Measurements from ENCODE around the gene FTO.

Gene FTO

DNA sequence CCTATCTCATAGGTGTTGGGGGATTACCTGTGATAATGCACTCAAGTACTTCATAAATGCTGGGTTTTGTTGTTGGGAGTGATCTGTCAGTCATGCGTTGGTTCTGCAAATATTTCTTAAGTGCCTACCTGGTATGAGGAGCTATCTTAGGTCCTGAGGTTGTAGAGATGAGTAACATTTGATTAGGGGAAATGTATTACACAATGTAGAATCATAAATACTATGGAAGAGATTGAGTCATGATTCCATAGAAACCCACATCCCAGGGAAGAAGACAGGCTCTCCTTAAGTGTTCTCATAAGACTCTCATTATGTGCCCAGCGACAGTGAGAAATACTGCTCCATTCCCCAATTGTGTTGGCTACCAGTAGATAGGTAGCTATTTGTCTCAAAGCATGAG is 240.1 kb downstream of the FTO start:
- no peak overlapping the region for H3K4me3 ChIP-seq (ENCODE audit: low read depth, low read length)
- no peak for DNase-seq (ENCODE audit: low read depth)
- TF ChIP-seq, protein P1, sequence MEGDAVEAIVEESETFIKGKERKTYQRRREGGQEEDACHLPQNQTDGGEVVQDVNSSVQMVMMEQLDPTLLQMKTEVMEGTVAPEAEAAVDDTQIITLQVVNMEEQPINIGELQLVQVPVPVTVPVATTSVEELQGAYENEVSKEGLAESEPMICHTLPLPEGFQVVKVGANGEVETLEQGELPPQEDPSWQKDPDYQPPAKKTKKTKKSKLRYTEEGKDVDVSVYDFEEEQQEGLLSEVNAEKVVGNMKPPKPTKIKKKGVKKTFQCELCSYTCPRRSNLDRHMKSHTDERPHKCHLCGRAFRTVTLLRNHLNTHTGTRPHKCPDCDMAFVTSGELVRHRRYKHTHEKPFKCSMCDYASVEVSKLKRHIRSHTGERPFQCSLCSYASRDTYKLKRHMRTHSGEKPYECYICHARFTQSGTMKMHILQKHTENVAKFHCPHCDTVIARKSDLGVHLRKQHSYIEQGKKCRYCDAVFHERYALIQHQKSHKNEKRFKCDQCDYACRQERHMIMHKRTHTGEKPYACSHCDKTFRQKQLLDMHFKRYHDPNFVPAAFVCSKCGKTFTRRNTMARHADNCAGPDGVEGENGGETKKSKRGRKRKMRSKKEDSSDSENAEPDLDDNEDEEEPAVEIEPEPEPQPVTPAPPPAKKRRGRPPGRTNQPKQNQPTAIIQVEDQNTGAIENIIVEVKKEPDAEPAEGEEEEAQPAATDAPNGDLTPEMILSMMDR (conservative IDR thresholded peaks at IDR 0.05; ENCODE audit: low read depth, low read length), result no peak

DNA sequence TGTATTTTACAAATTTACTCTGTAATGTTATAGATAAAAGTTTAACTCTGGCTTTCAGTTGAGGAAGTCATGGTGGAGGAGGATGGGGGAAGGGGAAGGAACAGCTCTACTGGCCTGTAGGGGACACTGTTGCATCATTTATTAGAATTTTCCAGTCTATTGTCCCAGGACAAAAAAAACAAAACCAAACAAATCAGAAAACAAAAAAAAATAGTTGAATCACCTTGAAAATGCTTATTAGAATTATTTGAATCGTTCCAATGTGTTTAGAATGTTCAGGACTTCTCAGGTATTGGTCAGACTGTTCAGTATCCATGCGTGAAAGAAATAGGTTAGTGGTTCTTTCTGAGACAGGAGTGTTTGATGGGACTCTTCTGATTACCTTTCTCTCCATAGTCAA is 242.0 kb downstream of the FTO start:
- peak; percentile 83 for DNase-seq (ENCODE audit: low read depth)
- no peak overlapping the region for H3K4me3 ChIP-seq (ENCODE audit: low read depth, low read length)
- TF ChIP-seq, protein P1 (conservative IDR thresholded peaks at IDR 0.05; ENCODE audit: low read depth, low read length), result peak; percentile 92

DNA sequence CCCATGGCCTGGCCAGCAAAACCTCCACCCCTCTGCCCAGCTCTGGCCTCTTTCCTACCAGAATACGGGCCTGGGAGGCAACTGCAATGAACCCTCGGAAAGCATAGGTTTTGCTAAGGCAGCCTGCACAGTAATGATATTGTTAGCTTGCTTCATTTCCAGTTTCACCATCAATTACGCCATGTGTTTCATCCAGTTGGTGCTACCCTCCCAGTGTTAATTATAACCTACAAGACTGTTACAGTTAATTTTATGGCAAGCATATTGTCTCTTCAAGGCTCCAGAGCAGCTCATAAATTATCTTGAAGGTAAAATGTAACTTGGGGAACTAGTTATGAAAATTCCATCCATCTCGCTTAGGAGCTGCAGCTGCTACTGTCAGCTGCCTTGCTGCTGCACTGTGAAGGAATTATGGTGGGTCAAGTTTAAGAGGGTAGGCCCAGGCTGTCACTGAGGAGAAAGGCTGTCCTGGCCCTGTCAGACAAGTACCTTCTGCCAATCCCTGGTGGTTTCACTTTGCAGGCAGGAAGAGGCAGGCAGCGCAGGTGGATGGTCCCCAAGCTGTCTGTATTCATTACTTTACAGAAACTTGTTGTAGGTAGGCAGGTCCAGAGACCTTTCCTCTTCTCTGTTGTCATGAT is 242.9 kb downstream of the FTO start:
- no peak overlapping the region for H3K4me3 ChIP-seq (ENCODE audit: low read depth, low read length)
- TF ChIP-seq, protein P1 (conservative IDR thresholded peaks at IDR 0.05; ENCODE audit: low read depth, low read length), result no peak
- DNase-seq (ENCODE audit: low read depth), result no peak

DNA sequence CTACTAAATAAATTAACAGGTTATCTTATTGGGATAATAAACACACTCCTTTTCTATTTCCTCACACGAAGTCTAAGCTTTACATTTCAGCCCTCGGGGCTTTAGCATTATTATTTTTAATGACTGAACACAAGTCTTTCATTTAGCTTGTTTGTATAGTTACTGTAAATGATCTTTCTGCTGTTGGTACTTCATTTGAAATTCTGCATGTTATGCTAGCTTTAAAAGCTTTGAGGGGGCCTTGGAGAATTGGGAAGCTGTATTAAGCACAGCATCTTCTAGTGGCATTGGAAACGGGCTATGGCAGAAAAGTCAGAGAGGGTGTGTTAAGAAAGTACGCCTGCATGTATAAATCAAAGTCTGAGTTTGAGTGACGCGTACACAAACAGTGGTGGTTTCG is 243.7 kb downstream of the FTO start:
- DNase-seq (ENCODE audit: low read depth), result no peak
- TF ChIP-seq, protein P1 (conservative IDR thresholded peaks at IDR 0.05; ENCODE audit: low read depth, low read length), result no peak
- H3K4me3 ChIP-seq (ENCODE audit: low read depth, low read length), result no peak overlapping the region

DNA sequence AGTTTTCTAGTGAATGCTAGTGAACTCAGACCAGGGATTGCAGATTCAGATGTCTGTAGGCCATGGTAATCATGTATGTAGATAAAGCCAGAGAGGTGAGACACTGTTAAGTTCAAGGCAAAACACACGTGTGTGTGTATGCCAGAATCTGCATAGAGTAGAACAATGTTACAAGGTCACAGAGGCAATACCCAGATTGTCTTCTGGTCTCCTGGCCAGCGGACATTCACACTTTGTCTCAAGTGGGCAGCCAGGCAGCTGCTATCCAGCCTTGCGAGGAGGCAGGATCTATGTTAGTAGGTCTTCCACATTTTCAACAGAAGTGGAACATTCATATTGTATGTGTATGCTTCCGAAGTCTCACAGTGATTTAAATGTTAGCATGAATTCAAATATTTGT is 244.4 kb downstream of the FTO start:
- no peak overlapping the region for H3K4me3 ChIP-seq (ENCODE audit: low read depth, low read length)
- TF ChIP-seq, protein P1 (conservative IDR thresholded peaks at IDR 0.05; ENCODE audit: low read depth, low read length), result no peak
- no peak for DNase-seq (ENCODE audit: low read depth)

DNA sequence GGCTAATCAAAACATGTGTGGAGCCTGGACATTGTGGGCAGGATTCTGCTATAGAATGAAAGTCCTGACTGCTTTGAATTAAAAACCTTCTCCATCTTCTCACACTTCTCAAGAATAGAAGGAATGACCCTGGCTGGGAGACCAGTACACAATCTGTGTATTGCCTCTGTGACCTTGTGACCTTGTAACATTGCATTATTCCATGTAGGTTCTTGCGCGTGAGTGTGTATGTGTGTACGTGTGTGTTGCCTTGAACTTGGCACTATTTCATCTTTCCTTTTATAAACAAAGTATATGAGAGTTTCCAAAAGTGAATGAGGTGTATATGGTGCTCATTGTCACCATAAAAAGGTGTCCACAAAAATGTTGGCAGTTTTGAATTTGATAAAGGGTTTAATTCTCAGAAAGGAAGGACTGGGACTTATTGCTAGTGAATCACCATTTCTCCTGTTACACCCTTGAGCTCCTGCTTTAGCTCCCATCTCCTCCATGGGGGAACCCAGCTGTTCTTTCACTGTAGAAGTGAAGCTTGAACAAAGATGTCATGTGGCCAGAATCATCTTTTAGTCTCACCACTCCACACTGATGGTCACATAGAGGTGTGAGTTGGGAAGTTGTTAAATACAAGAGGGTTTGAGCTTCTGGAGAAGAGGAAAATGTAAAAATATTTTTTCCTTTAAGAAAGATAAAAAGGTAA is 244.9 kb downstream of the FTO start:
- no peak overlapping the region for H3K4me3 ChIP-seq (ENCODE audit: low read depth, low read length)
- no peak for DNase-seq (ENCODE audit: low read depth)
- TF ChIP-seq, protein P1 (conservative IDR thresholded peaks at IDR 0.05; ENCODE audit: low read depth, low read length), result no peak
